AG09309 (cell line): ENCODE data around the gene PRPF31.
A peak's percentile ranks its signal among the peaks of the same experiment; 100 is the strongest.

ENCODE experiments used
- DNase-seq: peaks from one replicate; pipeline ENCODE4 v3.0.0-alpha.2; 2010; ENCODE audit warnings: low read depth
- H3K4me3 ChIP-seq: 2 replicates; pipeline ENCODE4 v1.5.1; 2011; ENCODE audit warnings: mild to moderate bottlenecking, low read depth, low read length, moderate library complexity; ENCODE audit not compliant: control insufficient read depth
- TF ChIP-seq, protein P1 (sequence below): IDR thresholded peaks from 2 replicates; pipeline ENCODE4 v1.5.1; 2011; ENCODE audit warnings: mild to moderate bottlenecking, low read depth, low read length, inconsistent platforms; ENCODE audit not compliant: insufficient read depth, control insufficient read depth; ENCODE audit errors: missing control alignments

The PRPF31 gene

DNA sequence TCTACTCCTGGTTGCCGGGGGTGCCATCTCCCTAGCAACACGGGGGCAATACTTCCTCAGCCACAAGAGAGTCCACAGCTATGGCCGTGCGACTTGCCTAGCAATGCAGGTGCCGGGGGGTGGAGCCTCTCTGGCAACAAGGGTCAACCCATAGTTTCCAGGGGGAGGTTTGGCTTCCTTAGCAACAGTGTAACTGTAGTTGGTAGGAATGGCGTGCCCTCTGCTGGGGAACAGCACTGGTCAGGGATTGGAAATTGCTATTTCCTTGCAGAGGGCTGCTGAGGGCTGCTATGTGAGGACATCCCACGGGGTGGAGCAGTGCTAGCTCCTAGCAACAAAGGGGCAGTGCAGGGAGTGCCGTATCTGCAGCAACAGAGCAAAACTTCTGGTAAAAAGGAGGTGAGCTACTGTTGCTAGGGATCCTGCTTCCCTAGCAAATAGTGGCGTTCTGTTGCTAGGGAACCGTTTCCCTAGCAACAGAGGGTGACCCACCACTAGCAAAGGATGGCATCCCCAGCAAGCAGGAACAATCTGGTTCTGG lies 64.4 kb downstream of the PRPF31 start:
- H3K4me3 ChIP-seq, result no peak overlapping the region
- TF ChIP-seq, protein P1, sequence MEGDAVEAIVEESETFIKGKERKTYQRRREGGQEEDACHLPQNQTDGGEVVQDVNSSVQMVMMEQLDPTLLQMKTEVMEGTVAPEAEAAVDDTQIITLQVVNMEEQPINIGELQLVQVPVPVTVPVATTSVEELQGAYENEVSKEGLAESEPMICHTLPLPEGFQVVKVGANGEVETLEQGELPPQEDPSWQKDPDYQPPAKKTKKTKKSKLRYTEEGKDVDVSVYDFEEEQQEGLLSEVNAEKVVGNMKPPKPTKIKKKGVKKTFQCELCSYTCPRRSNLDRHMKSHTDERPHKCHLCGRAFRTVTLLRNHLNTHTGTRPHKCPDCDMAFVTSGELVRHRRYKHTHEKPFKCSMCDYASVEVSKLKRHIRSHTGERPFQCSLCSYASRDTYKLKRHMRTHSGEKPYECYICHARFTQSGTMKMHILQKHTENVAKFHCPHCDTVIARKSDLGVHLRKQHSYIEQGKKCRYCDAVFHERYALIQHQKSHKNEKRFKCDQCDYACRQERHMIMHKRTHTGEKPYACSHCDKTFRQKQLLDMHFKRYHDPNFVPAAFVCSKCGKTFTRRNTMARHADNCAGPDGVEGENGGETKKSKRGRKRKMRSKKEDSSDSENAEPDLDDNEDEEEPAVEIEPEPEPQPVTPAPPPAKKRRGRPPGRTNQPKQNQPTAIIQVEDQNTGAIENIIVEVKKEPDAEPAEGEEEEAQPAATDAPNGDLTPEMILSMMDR, result peak; percentile 14
- no peak for DNase-seq

DNA sequence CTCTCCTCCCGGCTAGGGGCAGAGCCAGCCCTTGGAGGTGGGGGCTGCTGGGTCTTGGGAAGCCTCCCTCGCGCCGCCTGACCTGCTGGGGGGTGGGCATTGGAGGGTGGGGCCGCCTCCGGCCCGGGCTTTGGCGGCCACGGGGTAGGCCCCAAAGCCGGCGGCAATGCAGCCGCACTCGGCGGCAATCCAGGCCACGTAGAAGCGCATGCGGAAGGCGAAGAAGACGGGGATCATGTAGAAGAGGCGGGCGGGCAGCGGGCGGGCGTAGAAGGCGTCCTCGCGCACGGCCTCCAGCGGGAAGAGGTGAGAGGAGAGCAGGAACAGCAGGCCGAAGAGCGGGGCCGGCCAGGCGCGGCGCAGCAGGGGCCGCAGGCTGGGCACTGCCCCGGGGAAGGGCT lies 65.1 kb downstream of the PRPF31 start:
- H3K4me3 ChIP-seq, result no peak overlapping the region
- DNase-seq, result no peak
- TF ChIP-seq, protein P1, result no peak
